C4-2B (cell line): Measurements from ENCODE around the gene CLSTN3.

Experiments
- H3K27ac ChIP-seq: fragments of 450-650 bp; 2 replicates; pipeline ENCODE4 v1.5.1; 2017
- CTCF ChIP-seq: fragments of 450-650 bp; conservative IDR thresholded peaks from 2 replicates; pipeline ENCODE4 v1.5.1; 2017; ENCODE audit warnings: mild to moderate bottlenecking
- ZFX ChIP-seq: fragments of 450-650 bp; IDR thresholded peaks from 2 replicates; pipeline ENCODE4 v1.6.1; 2017

The CLSTN3 gene

GRCh38 chr12:7096979-7097378, 33.2 kb upstream of the CLSTN3 start:
- no peak overlapping the region for H3K27ac ChIP-seq
- TF ChIP-seq CTCF (no peak), ZFX (no peak)

GRCh38 chr12:7099290-7099996, 30.7 kb upstream of the CLSTN3 start:
- no peak for TF ChIP-seq CTCF
- TF ChIP-seq ZFX: no peak
- H3K27ac ChIP-seq: no peak overlapping the region

GRCh38 chr12:7100239-7100638, 29.9 kb upstream of the CLSTN3 start:
- H3K27ac ChIP-seq: no peak overlapping the region
- TF ChIP-seq CTCF: no peak
- TF ChIP-seq ZFX: no peak

GRCh38 chr12:7101047-7101693, 29.0 kb upstream of the CLSTN3 start:
- TF ChIP-seq ZFX (no peak), CTCF (no peak)
- H3K27ac ChIP-seq: no peak overlapping the region

GRCh38 chr12:7101694-7102131, 28.5 kb upstream of the CLSTN3 start:
- H3K27ac ChIP-seq: no peak overlapping the region
- TF ChIP-seq CTCF (no peak), ZFX (no peak)

GRCh38 chr12:7102582-7102981, 27.6 kb upstream of the CLSTN3 start:
- H3K27ac ChIP-seq: no peak overlapping the region
- TF ChIP-seq ZFX (no peak), CTCF (no peak)

- no peak overlapping the region for H3K27ac ChIP-seq
- TF ChIP-seq ZFX: no peak
- TF ChIP-seq CTCF: no peak
Observed at GRCh38 chr12:7103837-7104584, 26.2 kb upstream of the CLSTN3 start.
